ENCODE data around the gene SLC22A7. TPM values are rescaled to one million over a fixed set of nuclear protein-coding genes. Genes with fewer than 3 reads are reported as not detected.

The SLC22A7 gene
- total RNA-seq, 2 donors from 2014 or later = not detected

DNA sequence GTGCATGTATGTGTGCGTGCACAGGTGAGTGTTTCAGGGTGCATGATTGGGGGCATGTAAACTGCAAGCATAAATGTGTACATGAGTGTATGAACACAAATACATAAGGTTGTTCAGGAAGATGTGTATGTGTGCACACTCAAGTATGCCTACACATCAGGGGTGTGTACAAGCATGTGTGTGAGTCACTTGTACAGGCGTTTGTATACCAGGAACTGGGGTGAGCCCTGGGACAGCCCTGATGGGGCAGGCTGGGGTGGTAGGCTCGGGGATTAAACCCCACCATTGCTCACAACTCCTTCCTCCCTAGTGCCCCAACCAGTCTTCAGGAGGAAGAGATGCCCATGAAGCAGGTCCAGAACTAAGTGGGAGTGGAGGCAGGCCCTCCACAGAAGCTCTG lies 6.3 kb downstream of the SLC22A7 start:
- Mint-ChIP-seq H3K36me3 (no peaks in the 10 kb centered on the region), H3K9me3 (no peaks in the 10 kb centered on the region), H3K27ac (no peak overlapping the region)
- ATAC-seq (no peak), DNase-seq (ENCODE audit: low spot score in 2 of 2) (no peak)

DNA sequence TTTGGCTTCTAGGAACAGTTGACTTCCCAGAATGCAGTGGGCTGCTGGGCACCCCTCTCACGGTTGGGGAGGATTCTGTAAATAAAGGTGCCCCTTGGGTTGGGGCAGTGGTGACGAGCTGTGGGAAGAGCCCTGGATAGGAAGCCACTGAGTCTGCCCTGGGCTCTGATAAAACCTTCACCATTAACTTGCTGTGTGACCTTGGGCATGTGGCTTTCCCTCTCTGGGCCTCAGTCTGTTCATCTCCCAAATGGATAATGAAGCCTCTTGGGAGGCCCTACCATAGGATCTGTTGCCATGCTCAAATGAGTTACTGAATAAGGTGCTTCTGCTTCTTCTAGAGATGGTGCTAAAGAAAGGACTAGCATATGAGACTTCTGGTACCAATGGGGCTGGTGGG lies 6.8 kb downstream of the SLC22A7 start:
- DNase-seq (ENCODE audit: low spot score in 2 of 2) (no peak), ATAC-seq (no peak)
- no peak overlapping the region for H3K27ac Mint-ChIP-seq
- H3K9me3 Mint-ChIP-seq = no peaks in the 10 kb centered on the region
- no peaks in the 10 kb centered on the region for H3K36me3 Mint-ChIP-seq

DNA sequence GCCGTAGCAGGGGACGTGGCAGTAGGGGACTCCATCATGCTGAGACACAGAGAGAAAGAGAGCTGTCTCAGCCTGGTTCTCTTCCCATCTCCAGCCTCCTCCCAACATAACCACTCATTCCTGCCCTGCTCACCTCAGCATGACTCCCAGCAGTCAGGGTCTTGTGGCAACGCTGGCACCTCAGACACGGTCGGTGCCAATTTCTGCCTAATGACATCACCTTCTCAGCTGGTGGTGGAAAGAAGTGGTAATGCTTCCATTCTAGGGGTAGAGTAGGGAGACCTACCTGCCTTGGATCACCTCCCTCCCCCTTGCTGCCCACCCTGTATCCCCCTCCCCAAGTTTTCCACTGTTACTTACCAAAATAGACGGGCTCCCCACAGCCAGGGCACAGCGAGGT lies 8.0 kb downstream of the SLC22A7 start:
- H3K27ac Mint-ChIP-seq = no peak overlapping the region
- H3K9me3 Mint-ChIP-seq = no peaks in the 10 kb centered on the region
- ATAC-seq (no peak), DNase-seq (ENCODE audit: low spot score in 2 of 2) (no peak)
- H3K36me3 Mint-ChIP-seq = no peaks in the 10 kb centered on the region

DNA sequence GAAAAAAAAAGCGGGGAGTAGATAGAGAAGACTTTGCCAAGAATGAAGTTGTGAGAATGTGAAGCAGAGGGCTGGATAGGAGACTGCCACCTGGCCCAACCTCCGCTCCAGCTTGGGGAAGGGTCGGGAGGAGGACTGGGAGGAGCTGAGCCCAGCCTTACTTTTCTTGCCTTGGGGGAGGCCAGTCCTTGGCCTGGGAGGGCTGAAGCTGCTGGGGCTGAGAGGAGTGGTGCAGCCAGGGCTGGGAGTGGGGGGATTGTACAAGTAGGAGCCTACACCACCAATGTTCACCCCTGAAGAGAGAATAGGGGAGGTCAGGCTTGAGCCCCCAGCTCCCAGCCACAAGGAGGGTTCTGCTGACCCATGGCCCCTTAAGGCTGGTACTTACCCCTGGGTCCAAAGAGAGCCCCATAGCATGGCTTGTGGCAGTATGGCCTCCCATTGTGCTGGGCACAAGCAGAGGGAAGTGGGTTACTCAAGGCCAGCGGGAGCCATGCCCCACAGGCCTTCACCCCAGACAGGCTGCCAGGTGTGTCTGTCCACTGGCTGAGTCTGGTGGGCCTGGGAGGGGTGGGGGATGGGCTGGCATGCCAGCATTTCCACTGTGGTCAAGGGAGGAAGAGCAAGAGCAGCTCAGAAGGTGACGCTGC lies 9.5 kb downstream of the SLC22A7 start:
- no peak for ATAC-seq
- Mint-ChIP-seq H3K9me3 (no peaks in the 10 kb centered on the region), H3K36me3 (no peaks in the 10 kb centered on the region), H3K27ac (no peak overlapping the region)
- no peak for DNase-seq (ENCODE audit: low spot score in 2 of 2)

DNA sequence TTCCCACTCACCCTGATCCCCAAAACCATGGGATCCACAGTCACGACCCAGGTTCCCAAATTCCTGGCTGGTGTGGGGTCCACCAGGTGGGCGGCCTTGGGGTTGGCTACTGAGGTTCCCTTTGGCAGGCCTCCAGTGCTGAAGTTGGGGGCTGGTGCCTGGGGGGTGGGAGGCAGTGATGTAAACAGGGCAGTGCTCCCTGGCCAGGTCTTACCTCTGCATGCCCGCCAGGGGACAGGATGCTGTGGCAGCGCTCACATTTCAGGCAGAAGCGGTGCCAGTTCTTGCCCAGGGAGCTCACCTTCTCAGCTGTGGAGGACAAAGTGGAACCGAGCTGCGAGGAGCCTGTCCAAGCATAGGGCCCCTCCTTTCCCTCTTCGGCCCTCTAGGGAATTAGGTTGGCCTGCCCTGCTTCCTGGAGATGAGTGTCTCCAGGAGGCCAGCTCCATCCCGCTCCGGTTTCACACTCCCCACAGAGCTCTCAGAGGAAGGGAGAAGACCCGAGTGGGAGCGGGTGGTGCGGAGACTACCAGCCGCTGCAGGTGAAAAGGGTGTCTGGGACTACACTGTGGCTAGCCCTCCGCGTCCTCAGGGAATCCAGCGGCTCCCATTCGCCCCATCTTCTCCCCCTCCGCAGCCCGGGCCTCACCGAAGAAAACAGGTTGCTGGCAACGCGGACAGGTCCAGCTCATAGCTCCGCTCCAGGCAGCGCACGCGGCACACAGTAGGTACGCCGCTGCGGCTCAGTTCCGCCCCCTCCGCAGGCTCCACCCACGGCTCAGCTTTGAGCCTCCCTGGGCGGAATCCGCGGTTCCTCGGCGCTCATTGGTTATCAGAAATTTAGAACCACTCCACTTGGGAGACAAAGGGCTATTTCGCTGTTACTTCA lies 10.3 kb downstream of the SLC22A7 start, which contains the start of gene CRIP3:
Gene CRIP3, minus strand, starts transcription at position 726 of the 889 bp plus-strand sequence. Its CDS starts 34 bp downstream, at position 692.
- Mint-ChIP-seq H3K36me3 (no peaks in the 10 kb centered on the region), H3K9me3 (no peaks in the 10 kb centered on the region), H3K27ac (peak within 1 kb of the TSS in 1 of 2 donors; percentile 68)
- ATAC-seq (peak; percentile 95 to 99), DNase-seq (ENCODE audit: low spot score in 2 of 2) (peak; percentile 56 to 75)

DNA sequence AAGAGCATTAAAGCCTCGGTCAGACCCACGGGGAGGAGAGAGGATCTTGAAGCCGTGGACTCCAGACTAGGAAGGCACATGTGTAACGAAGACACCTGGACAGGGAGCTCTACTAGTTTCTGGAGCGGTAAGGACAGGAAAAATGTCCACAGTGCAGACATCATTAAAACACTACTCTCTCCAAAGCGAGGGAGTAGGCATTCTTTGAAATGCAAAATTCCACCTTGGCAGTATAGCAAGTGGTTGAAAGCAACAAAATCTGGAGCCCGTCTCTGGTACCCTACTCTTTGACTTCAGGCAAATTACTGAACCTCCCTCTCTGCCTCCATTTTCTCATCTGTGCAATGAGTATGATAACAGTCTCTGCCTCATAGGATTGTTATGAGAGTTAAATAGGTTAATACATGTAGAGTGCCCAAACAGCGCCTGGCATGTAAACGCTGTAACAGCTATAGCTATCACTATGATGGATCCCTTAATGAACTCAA lies 11.0 kb downstream of the SLC22A7 start:
- DNase-seq (ENCODE audit: low spot score in 2 of 2) = no peak
- H3K27ac Mint-ChIP-seq = peak overlapping the region in 1 of 2 donors; percentile 68
- no peak for ATAC-seq
- H3K9me3 Mint-ChIP-seq = no peaks in the 10 kb centered on the region
- H3K36me3 Mint-ChIP-seq = no peaks in the 10 kb centered on the region

DNA sequence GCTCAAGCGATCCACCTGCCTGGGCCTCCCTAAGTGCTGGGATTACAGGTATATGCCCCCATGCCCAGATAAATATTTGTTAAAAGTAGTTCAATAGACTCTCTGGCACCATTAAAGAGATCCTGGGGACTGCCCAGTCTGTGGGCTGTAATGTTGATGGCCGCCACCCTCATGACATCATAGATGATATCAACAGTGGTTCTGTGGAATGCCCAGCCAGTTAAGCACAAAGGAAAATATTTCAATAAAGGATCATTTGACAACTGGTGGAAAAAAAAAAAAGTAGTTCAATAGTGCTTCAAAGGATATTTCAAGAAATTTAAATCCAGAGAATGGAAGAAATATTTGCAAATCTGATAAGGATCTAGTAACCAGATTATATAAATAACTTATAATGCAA lies 12.1 kb downstream of the SLC22A7 start:
- DNase-seq (ENCODE audit: low spot score in 2 of 2) (no peak), ATAC-seq (no peak)
- H3K36me3 Mint-ChIP-seq = no peaks in the 10 kb centered on the region
- no peak overlapping the region for H3K27ac Mint-ChIP-seq
- no peaks in the 10 kb centered on the region for H3K9me3 Mint-ChIP-seq

DNA sequence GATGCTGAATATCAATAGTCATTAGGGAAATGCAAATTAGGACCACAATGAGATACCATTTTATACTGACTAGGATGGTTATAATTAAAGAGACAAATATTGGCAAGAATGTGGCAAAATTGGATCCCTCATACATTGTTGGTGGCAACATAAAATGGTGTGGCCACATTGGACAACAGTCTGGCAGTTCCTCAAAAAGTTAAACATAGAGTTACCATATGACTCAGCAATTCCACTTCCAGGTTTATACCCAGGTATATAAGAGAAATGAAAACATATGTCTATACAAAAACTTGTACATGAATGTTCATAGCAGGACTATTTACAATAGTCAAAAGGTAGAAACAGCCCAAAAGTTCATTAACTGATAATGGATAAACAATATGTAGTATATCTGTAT lies 12.6 kb downstream of the SLC22A7 start:
- ATAC-seq (no peak), DNase-seq (ENCODE audit: low spot score in 2 of 2) (no peak)
- no peaks in the 10 kb centered on the region for H3K9me3 Mint-ChIP-seq
- H3K27ac Mint-ChIP-seq = no peak overlapping the region
- no peaks in the 10 kb centered on the region for H3K36me3 Mint-ChIP-seq

DNA sequence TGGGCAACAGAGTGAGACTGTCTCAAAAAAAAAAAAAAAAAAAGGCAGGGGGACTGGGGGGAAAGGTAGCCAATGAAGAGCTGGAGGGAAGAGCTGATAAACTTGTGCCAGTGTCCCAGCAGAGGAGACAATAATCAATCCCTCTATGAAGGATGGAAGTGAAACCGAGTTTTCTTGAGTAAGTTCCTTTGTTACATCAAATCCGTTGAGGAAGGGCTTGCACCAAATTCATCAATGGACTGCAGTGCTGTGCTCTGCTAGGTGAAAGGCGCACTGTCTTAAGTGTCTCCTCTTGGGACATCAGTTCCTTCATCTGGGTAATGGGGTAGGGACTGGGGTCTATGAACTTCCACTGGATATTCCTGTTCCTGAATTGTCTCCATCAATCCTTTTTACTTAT lies 13.6 kb downstream of the SLC22A7 start:
- no peak overlapping the region for H3K27ac Mint-ChIP-seq
- H3K36me3 Mint-ChIP-seq = no peaks in the 10 kb centered on the region
- no peaks in the 10 kb centered on the region for H3K9me3 Mint-ChIP-seq
- DNase-seq (ENCODE audit: low spot score in 2 of 2) (no peak), ATAC-seq (no peak)

DNA sequence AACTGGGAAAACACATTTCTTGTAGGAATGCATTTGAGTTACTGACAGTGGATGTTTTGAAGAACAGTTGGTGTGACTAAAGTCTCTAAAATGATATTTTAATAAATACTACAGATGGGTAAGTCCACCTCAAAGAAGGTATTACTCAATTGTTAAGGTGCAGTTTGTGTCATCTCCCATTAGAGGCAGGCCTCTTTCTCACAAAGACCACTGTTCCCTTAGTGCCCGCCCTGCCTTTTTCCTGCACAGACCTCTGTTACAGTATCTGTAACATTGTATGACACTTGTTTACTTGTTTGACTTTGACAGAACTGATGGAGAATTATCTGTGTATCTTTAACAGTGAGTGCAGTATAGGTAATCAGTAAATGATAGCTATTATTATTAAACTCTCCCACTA lies 15.8 kb downstream of the SLC22A7 start:
- Mint-ChIP-seq H3K9me3 (no peaks in the 10 kb centered on the region), H3K36me3 (no peaks in the 10 kb centered on the region), H3K27ac (no peak overlapping the region)
- no peak for DNase-seq (ENCODE audit: low spot score in 2 of 2)
- ATAC-seq = no peak

DNA sequence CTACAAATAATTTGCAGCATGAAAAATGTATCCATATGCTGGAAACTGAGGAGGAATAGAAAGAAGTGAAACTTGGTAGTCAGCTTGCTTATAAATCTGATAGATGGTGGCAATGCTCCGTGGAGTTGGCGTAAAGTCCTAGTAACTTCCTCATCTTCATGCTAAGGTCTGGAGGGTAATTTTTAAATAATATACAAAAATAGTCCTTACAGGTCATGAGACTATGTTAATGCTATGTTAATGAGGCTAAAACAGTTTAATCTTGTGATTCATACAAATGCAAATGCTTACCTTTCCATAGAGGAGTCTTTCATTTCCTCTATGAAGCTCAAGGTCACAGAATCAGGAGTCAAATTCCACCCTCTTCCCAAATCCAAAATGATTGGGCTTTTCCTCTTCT lies 20.0 kb downstream of the SLC22A7 start:
- H3K27ac Mint-ChIP-seq = no peak overlapping the region
- DNase-seq (ENCODE audit: low spot score in 2 of 2) = no peak
- no peaks in the 10 kb centered on the region for H3K36me3 Mint-ChIP-seq
- ATAC-seq = no peak
- no peaks in the 10 kb centered on the region for H3K9me3 Mint-ChIP-seq

DNA sequence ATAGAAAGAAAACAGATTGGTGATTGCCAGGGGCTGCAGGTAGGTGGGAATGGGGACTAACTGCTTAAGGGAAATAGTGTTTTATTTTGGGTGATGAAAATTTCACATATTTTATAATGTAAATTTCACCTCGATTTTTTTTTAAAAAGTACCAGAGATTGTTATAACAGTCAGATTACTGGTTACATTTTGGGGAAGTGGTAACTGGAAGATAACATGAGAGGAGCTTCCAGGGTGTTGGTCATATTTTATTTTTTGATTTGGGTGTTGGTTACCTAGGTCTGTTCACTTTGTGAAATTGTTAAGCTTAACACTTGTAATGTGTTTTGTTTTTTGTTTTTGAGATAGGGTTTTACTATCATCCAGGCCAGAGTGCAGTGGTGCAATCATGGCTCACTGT lies 27.8 kb downstream of the SLC22A7 start:
- ATAC-seq (no peak), DNase-seq (ENCODE audit: low spot score in 2 of 2) (no peak)
- no peaks in the 10 kb centered on the region for H3K9me3 Mint-ChIP-seq
- no peaks in the 10 kb centered on the region for H3K36me3 Mint-ChIP-seq
- H3K27ac Mint-ChIP-seq = no peak overlapping the region

DNA sequence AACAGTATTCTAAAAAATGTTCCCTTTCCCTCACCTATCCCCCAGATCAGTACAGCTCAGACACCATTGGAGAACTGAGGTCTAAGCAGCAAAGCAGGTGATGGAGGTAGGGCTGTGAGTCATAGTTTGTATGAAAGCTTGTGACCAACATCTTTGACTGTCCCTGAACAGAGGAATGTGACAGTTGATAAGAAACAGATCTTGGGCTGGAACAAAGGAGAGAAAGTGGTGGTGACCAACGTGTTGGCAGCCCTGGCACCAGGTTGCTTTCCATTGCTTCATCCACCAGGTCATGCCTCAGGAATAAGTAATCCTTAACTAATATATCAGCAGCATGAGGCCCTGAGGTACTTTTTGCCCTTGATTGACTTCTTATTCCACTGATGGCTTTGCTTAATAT lies 30.5 kb downstream of the SLC22A7 start:
- H3K9me3 Mint-ChIP-seq = no peaks in the 10 kb centered on the region
- DNase-seq (ENCODE audit: low spot score in 2 of 2) (no peak), ATAC-seq (peak in 1 of 2 donors; percentile 53)
- no peak overlapping the region for H3K27ac Mint-ChIP-seq
- no peaks in the 10 kb centered on the region for H3K36me3 Mint-ChIP-seq

DNA sequence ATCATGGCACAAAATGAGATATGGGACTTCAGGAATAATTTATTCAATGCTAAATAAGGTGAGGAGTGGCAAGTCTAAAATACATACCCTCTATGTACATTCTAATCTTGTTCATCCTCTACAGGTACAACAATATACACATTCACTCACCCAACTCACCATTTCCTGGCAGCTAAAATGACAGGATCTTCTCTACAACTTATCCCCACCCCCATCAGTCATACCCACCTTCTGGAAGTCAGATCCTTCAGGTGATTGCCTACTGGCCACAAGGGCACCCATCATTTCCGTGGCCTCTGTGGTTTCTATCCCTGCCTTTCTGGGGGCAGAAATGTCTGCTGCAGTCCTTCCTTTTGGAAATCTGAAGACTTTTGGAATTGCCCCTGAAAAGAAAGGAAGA lies 33.4 kb downstream of the SLC22A7 start:
- no peaks in the 10 kb centered on the region for H3K9me3 Mint-ChIP-seq
- no peaks in the 10 kb centered on the region for H3K36me3 Mint-ChIP-seq
- no peak overlapping the region for H3K27ac Mint-ChIP-seq

DNA sequence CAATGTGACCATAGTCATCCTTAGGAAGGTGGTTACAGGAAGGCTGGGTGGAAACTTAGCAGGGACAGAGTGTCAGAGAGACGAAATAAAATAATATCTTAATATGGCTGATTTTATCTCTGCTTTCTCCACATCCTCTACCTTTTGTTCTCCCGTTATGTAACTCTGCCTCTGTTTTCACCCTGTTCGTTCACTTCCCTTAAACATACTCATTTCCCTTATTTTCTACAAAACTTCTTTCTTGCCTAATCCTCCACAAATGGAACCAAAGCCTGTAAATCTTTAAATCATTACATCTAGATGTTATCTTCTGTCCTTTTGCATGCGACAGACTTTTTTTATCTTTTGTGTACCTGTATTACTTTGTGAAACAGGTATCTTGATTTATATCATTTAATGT lies 33.8 kb downstream of the SLC22A7 start:
- DNase-seq (ENCODE audit: low spot score in 2 of 2) (no peak), ATAC-seq (no peak)
- Mint-ChIP-seq H3K36me3 (no peaks in the 10 kb centered on the region), H3K27ac (no peak overlapping the region), H3K9me3 (no peaks in the 10 kb centered on the region)

More for the DNA sequence above, 33.4 kb downstream of the SLC22A7 start:
- ATAC-seq = peak in 1 of 2 donors; percentile 54
- DNase-seq (ENCODE audit: low spot score in 2 of 2) = no peak

DNA sequence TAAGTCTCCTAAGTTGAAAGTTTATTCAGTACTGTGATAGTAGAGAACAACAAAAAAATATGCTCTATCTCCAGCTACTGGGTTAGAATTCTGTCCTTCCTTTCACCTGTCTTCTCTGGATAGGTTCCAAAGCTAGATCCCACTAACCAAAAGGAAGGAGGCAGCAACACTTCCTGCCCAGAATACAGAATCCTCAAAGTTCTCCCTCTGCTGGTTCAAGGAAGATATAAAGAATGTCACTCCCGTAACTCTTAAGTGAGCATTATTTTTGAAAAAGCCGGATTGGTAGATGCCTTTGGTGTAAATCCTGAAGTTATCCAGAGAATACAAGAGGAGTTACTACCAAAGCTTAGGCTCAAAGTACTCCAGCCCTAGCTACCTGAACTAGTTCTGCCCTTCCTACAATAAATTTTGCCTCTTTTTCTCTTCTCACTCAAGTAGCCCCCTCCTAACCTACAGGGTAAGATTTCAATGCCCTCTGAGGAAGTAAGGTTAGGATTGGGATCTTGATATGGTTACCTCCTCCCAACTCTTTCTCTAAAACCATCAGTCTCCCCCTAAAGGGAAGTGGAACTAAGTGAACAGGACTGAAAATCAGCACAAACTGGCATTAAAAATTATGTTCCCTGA lies 36.5 kb downstream of the SLC22A7 start:
- ATAC-seq = peak in 1 of 2 donors; percentile 20
- no peaks in the 10 kb centered on the region for H3K9me3 Mint-ChIP-seq
- H3K27ac Mint-ChIP-seq = no peak overlapping the region

DNA sequence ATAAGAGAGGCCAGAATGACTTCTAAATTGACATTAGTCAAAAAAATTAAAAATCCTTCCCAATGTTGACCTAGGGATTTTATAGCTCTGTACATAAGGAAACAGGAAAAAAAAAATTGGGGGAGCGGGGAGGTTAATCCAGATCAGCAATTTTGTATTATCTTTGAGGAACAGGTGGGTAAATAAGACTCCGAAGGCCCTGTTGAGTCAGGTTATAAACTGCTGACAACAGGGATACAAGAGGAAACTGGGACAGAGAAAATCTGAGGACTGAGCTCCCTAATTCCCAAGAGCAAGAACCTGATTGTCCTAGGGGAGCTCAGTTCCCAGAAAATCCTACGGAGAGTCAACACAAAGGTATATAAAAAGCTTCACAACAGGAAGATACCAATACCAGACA lies 37.4 kb downstream of the SLC22A7 start:
- Mint-ChIP-seq H3K9me3 (no peaks in the 10 kb centered on the region), H3K36me3 (no peaks in the 10 kb centered on the region), H3K27ac (no peak overlapping the region)
- ATAC-seq = no peak
- no peak for DNase-seq (ENCODE audit: low spot score in 2 of 2)

More for the DNA sequence above, 36.5 kb downstream of the SLC22A7 start:
- H3K36me3 Mint-ChIP-seq = no peaks in the 10 kb centered on the region
- DNase-seq (ENCODE audit: low spot score in 2 of 2) = no peak

Data from activated naive CD4-positive, alpha-beta T cell treated with anti-CD3 and anti-CD28 coated beads, Interleukin-2, amount 50 U/mL, for 72 hours (primary cell).